Liver (tissue), 9 donors: Measurements from ENCODE around the gene CCR6. TPM values are rescaled to one million over a fixed set of nuclear protein-coding genes. Genes with fewer than 3 reads are reported as not detected.

ENCODE experiments used
- DNase-seq: peaks from one replicate; pipeline ENCODE4 v3.0.0-alpha.2; 2017; ENCODE audit warnings: low spot score
- H3K27ac ChIP-seq, 2 donors: one replicate each; pipeline ENCODE4 v1.7.0; 2013; ENCODE audit warnings: inconsistent platforms in 2 of 2, low read length in 2 of 2, control low read depth in 1 of 2, low read depth in 1 of 2, mild to moderate bottlenecking in 1 of 2
- H3K27me3 ChIP-seq, 4 donors: one replicate each; pipeline versions ENCODE4 v1.6.1 to v1.7.0; 2013; ENCODE audit warnings: low read length in 3 of 4, inconsistent platforms in 1 of 4, mild to moderate bottlenecking in 1 of 4, moderate library complexity in 1 of 4; ENCODE audit not compliant: control insufficient read depth in 4 of 4, insufficient read depth in 4 of 4
- H3K36me3 ChIP-seq, 4 donors: one replicate each; pipeline versions ENCODE4 v1.6.1 to v1.7.0; 2013; ENCODE audit warnings: low read length in 3 of 4, mild to moderate bottlenecking in 3 of 4, low read depth in 1 of 4, moderate library complexity in 1 of 4; ENCODE audit not compliant: control insufficient read depth in 4 of 4, insufficient read depth in 3 of 4
- H3K4me1 ChIP-seq, 4 donors: one replicate each; pipeline versions ENCODE4 v1.6.1 to v1.7.0; 2013; ENCODE audit warnings: low read length in 3 of 4, mild to moderate bottlenecking in 3 of 4, moderate library complexity in 1 of 4; ENCODE audit not compliant: control insufficient read depth in 4 of 4, insufficient read depth in 4 of 4
- H3K4me3 ChIP-seq, 3 donors: one replicate each; pipeline versions ENCODE4 v1.6.1 to v1.7.0; 2013; ENCODE audit warnings: low read length in 3 of 3, control low read depth in 1 of 3, low read depth in 1 of 3, mild to moderate bottlenecking in 1 of 3
- H3K9ac ChIP-seq, 2 donors: one replicate each; pipeline ENCODE4 v1.7.0; 2013; ENCODE audit warnings: low read length in 2 of 2, mild to moderate bottlenecking in 2 of 2, moderate library complexity in 2 of 2, control low read depth in 1 of 2, low read depth in 1 of 2
- H3K9me3 ChIP-seq, 4 donors: one replicate each; pipeline versions ENCODE4 v1.6.1 to v1.7.0; 2013; ENCODE audit warnings: low read length in 3 of 4; ENCODE audit not compliant: control insufficient read depth in 4 of 4
- EGR1 ChIP-seq, 2 donors: IDR thresholded peaks; 2 replicates each; pipeline ENCODE4 v1.6.1; 2016 to 2018; ENCODE audit warnings: antibody characterized with exemption in 2 of 2, low read depth in 2 of 2
- FOXA1 ChIP-seq: IDR thresholded peaks from 2 replicates; pipeline ENCODE4 v1.6.1; 2016; ENCODE audit warnings: antibody characterized with exemption
- FOXA2 ChIP-seq: IDR thresholded peaks from 2 replicates; pipeline ENCODE4 v1.6.1; 2016; ENCODE audit warnings: antibody characterized with exemption
- GABPA ChIP-seq, 2 donors: IDR thresholded peaks in 1 of 2; conservative IDR thresholded peaks in 1 of 2; 2 replicates each; pipeline ENCODE4 v1.6.1; 2016; ENCODE audit warnings: antibody characterized with exemption in 2 of 2, mild to moderate bottlenecking in 1 of 2, moderate library complexity in 1 of 2
- HNF4A ChIP-seq, 2 donors: conservative IDR thresholded peaks; 2 replicates each; pipeline ENCODE4 v1.6.1; 2016; ENCODE audit warnings: antibody characterized with exemption in 2 of 2, mild to moderate bottlenecking in 2 of 2
- HNF4G ChIP-seq: IDR thresholded peaks from 2 replicates; pipeline ENCODE4 v1.6.1; 2016; ENCODE audit warnings: antibody characterized with exemption
- NR2F2 ChIP-seq: IDR thresholded peaks from 2 replicates; pipeline ENCODE4 v1.6.1; 2016; ENCODE audit warnings: antibody characterized with exemption
- RAD21 ChIP-seq, 2 donors: IDR thresholded peaks; 2 replicates each; pipeline ENCODE4 v1.6.1; 2016; ENCODE audit warnings: antibody characterized with exemption in 2 of 2, mild to moderate bottlenecking in 2 of 2
- RXRA ChIP-seq, 2 donors: IDR thresholded peaks; 2 replicates each; pipeline ENCODE4 v1.6.1; 2017 to 2018; ENCODE audit warnings: antibody characterized with exemption in 2 of 2, mild to moderate bottlenecking in 1 of 2
- TAF1 ChIP-seq: conservative IDR thresholded peaks from 2 replicates; pipeline ENCODE4 v1.6.1; 2016; ENCODE audit warnings: antibody characterized with exemption, mild to moderate bottlenecking
- YY1 ChIP-seq: IDR thresholded peaks from 2 replicates; pipeline ENCODE4 v1.6.1; 2016; ENCODE audit warnings: antibody characterized with exemption, mild to moderate bottlenecking
- WGBS: extraction: QIAGEN DNeasy Blood & Tissue Kit; methylation state at CpG from one replicate; pipeline ENCODE4 v1.1.7; 2013; 5-methylcytosine and 5-hydroxymethylcytosine counted together
- polyA plus RNA-seq, 2 donors: library from polyadenylated mRNA; stranded (reverse) in 1 of 2; unstranded in 1 of 2; fragments of 200-250 nt in 1 of 2; fragments of >200 nt in 1 of 2; fragmentation: Nextera tagmentation in 1 of 2; extraction: Ambion mirVana in 1 of 2; gene quantifications; one replicate each; pipeline versions ENCODE4 v1.2.1 to v1.2.3, GENCODE V29; 2013 to 2015
- total RNA-seq, 2 donors: library from RNA; depleted of rRNA; stranded (reverse); fragments of >200 nt; gene quantifications; one replicate each; pipeline ENCODE4 v1.2.3, GENCODE V29; 2014
- TF ChIP-seq, protein P1 (sequence below): IDR thresholded peaks from 2 replicates; pipeline ENCODE4 v1.6.1; 2016; ENCODE audit warnings: antibody characterized with exemption
- TF ChIP-seq, protein P2 (sequence below): IDR thresholded peaks from 2 replicates; pipeline ENCODE4 v1.6.1; 2016; ENCODE audit warnings: antibody characterized with exemption
- TF ChIP-seq, protein P3 (sequence below): IDR thresholded peaks from 2 replicates; pipeline ENCODE4 v1.6.1; 2016; ENCODE audit warnings: antibody characterized with exemption
- TF ChIP-seq, protein P4 (sequence below): fragments of 150-350 bp; IDR thresholded peaks from 2 replicates; pipeline ENCODE4 v1.5.1; 2017; ENCODE audit warnings: improper control_type of control experiment, low read depth, low read length; ENCODE audit not compliant: missing input control
- donor health status: healthy.
- donor health status: healthy.
- donor health status: healthy.
- donor health status: healthy.
- donor health status: healthy.

Gene CCR6
- total and polyA plus RNA-seq, 4 donors, result 0.02 to 8.4 TPM; not detected in 2

DNA sequence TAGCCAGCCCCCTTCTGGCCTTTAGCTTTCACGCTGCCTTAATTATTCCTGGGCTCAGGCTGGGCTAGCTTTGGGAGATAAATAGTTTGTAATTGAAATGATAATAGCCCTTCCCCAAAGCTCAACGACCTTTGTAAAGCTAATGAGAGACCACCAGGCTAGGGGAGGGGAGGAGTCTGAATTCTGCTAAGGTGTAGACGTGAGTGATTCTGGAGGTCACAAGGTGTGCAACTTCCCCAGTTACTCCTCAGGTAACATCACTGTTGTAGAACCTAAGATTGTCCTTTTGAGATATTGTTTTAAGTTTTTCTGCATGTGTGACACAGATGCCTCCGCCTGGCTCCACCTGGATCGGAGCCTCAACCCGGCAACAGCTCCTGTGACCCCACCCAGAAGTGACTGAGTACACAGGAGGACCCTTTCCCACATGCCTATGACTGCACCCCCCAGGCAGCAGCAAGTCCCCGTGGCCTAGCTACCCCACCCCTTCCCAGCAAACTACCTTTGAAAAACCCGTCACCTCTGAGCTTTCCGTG, 40.6 kb downstream of the CCR6 start:
- no peaks in the 10 kb centered on the region for H3K36me3 ChIP-seq
- peaks cover 0 to 6% (median 0%) of the 10 kb centered on the region in 4 donors for H3K4me1 ChIP-seq
- no peak overlapping the region for H3K9ac ChIP-seq
- 86% methylated on average over 9 of the region's 9 CpGs for WGBS
- no peak for DNase-seq
- H3K9me3 ChIP-seq, result no peaks in the 10 kb centered on the region
- TF ChIP-seq NR2F2 (no peak), FOXA2 (no peak), FOXA1 (no peak), EGR1 (IDR thresholded peaks at IDR 0.05; ENCODE audit: low read depth in 2 of 2) (no peak), HNF4A (conservative IDR thresholded peaks at IDR 0.05) (no peak), GABPA (IDR thresholded peaks at IDR 0.05 in 1 of 2, conservative IDR thresholded peaks at IDR 0.05 in 1 of 2) (no peak), HNF4G (no peak), TAF1 (no peak), RXRA (IDR thresholded peaks at IDR 0.05) (no peak)
- TF ChIP-seq, protein P1, sequence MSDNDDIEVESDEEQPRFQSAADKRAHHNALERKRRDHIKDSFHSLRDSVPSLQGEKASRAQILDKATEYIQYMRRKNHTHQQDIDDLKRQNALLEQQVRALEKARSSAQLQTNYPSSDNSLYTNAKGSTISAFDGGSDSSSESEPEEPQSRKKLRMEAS, result no peak
- H3K27me3 ChIP-seq, result no peaks in the 10 kb centered on the region
- H3K4me3 ChIP-seq, result no peak overlapping the region
- H3K27ac ChIP-seq, result no peak overlapping the region

DNA sequence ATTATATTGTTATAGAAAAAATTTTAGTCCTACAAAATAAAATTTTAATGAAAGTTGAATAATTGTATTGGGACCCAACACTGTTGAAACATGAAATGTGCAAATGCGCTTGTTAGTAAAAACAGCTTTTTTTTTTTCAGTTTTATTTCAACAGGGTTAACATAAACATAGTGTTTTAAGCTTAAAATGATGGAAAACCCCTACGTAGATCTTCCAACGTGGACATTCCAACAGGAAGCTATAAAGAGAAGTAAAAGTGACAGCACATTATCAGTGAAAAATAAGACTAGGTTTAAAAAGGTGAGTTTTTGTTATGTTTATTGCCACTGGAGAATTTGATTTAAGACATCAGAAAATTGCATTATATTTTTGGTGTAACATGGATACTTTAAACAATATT, 41.4 kb downstream of the CCR6 start:
- TF ChIP-seq, protein P2, sequence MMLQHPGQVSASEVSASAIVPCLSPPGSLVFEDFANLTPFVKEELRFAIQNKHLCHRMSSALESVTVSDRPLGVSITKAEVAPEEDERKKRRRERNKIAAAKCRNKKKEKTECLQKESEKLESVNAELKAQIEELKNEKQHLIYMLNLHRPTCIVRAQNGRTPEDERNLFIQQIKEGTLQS, result no peak
- no peak for TF ChIP-seq FOXA1
- TF ChIP-seq, protein P1, result no peak
- TF ChIP-seq, protein P3, sequence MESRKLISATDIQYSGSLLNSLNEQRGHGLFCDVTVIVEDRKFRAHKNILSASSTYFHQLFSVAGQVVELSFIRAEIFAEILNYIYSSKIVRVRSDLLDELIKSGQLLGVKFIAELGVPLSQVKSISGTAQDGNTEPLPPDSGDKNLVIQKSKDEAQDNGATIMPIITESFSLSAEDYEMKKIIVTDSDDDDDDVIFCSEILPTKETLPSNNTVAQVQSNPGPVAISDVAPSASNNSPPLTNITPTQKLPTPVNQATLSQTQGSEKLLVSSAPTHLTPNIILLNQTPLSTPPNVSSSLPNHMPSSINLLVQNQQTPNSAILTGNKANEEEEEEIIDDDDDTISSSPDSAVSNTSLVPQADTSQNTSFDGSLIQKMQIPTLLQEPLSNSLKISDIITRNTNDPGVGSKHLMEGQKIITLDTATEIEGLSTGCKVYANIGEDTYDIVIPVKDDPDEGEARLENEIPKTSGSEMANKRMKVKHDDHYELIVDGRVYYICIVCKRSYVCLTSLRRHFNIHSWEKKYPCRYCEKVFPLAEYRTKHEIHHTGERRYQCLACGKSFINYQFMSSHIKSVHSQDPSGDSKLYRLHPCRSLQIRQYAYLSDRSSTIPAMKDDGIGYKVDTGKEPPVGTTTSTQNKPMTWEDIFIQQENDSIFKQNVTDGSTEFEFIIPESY, result no peak
- no peaks in the 10 kb centered on the region for H3K36me3 ChIP-seq
- H3K9me3 ChIP-seq, result no peaks in the 10 kb centered on the region
- no peaks in the 10 kb centered on the region for H3K27me3 ChIP-seq
- H3K27ac ChIP-seq, result no peak overlapping the region
- peaks cover 0 to 6% (median 0%) of the 10 kb centered on the region in 4 donors for H3K4me1 ChIP-seq
- H3K9ac ChIP-seq, result no peak overlapping the region
- WGBS, result 71% methylated on average over 3 of the region's 3 CpGs
- DNase-seq, result no peak
- no peak overlapping the region for H3K4me3 ChIP-seq

DNA sequence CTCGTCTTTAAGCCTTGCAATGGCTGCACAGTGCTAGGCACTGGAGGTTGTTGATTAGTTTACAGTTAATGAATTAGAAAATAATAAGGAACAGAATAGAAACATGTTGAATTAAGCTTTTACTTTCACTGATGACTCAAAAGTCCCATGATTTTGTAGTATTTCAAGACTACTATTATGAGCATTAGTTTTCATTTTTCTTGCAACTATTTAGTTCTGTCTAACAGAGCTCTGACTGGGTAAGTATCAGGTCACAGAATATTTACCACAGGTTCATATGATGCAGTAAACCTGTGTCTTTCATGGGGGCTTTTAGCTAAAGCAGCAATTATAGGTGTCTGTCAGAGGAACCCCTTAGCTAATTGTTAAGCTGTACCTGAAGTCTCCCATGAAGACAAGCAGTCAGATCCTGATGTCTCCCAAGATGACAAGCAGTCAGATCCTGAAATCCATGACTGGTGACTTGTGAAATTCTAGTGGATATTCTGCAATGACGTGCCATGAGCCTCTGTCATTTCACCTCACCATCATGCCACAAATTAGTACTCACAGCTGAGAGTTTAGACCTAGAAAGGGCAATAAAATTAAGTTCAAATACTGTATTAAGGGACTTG, 43.1 kb downstream of the CCR6 start:
- Histone ChIP-seq H3K9ac (no peak overlapping the region), H3K4me1 (peaks cover 0 to 6% (median 0%) of the 10 kb centered on the region in 4 donors), H3K4me3 (no peak overlapping the region), H3K36me3 (no peaks in the 10 kb centered on the region), H3K9me3 (no peaks in the 10 kb centered on the region), H3K27me3 (no peaks in the 10 kb centered on the region), H3K27ac (no peak overlapping the region)
- WGBS, result 65% methylated on average over 2 of the region's 2 CpGs
- no peak for DNase-seq
- TF ChIP-seq RXRA (IDR thresholded peaks at IDR 0.05), result no peak
- TF ChIP-seq, protein P3, result no peak
- TF ChIP-seq EGR1 (IDR thresholded peaks at IDR 0.05; ENCODE audit: low read depth in 2 of 2), result no peak
- TF ChIP-seq, protein P4, sequence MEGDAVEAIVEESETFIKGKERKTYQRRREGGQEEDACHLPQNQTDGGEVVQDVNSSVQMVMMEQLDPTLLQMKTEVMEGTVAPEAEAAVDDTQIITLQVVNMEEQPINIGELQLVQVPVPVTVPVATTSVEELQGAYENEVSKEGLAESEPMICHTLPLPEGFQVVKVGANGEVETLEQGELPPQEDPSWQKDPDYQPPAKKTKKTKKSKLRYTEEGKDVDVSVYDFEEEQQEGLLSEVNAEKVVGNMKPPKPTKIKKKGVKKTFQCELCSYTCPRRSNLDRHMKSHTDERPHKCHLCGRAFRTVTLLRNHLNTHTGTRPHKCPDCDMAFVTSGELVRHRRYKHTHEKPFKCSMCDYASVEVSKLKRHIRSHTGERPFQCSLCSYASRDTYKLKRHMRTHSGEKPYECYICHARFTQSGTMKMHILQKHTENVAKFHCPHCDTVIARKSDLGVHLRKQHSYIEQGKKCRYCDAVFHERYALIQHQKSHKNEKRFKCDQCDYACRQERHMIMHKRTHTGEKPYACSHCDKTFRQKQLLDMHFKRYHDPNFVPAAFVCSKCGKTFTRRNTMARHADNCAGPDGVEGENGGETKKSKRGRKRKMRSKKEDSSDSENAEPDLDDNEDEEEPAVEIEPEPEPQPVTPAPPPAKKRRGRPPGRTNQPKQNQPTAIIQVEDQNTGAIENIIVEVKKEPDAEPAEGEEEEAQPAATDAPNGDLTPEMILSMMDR, result no peak
- no peak for TF ChIP-seq YY1
- no peak for TF ChIP-seq NR2F2
- no peak for TF ChIP-seq HNF4G
- TF ChIP-seq GABPA (IDR thresholded peaks at IDR 0.05 in 1 of 2, conservative IDR thresholded peaks at IDR 0.05 in 1 of 2), result no peak
- TF ChIP-seq HNF4A (conservative IDR thresholded peaks at IDR 0.05), result no peak
- TF ChIP-seq FOXA1, result no peak
- no peak for TF ChIP-seq FOXA2
- TF ChIP-seq, protein P2, result no peak
- no peak for TF ChIP-seq TAF1
- no peak for TF ChIP-seq RAD21 (IDR thresholded peaks at IDR 0.05)
